ENCODE measurements around the gene PALB2. TPM values are rescaled to one million over a fixed set of nuclear protein-coding genes. Genes with fewer than 3 reads are reported as not detected.

PALB2 gene
- polyA plus RNA-seq, 1 experiment: 6.5 TPM

DNA sequence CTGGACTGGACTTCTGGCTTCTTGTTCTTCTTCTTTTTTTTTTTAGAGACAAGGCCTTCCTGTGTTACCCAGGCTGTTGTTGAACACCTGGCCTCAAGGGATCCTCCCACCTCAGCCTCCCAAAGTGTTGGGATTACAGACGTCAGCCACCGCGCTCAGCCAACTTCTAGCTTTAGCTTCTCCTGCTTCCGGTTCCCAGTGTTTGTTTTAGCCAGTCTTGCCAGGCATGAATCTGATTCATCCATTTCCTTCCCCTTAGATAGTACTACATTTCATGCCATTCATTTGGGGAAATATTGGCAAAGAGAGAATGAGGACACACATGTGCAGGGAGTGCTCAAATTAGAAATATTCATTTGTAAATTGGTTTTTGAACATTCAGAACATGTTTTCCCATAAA is 32.9 kb downstream of the PALB2 start:
- DNase-seq (ENCODE audit: low read depth, low spot score): peak; percentile 8
- ChIA-PET POLR2A (no interaction called here), CTCF (interaction anchor here (2.0 kb wide), 1 partner anchor 12 kb away, joined by 14 read pairs; the partner anchor contains the start of gene NDUFAB1)
- Histone ChIP-seq H3K27ac (ENCODE audit: low read depth, low read length) (peak overlapping the region; percentile 52), H3K27me3 (ENCODE audit: control insufficient read depth, insufficient read depth, low read length) (no peaks in the 10 kb centered on the region), H3K9me3 (ENCODE audit: control insufficient read depth, insufficient read depth, low read length) (no peaks in the 10 kb centered on the region), H3K4me3 (ENCODE audit: low read depth, low read length) (no peak overlapping the region)
- TF ChIP-seq CTCF (IDR thresholded peaks at IDR 0.05; ENCODE audit: low read depth, low read length): no peak

GRCh38 chr16:23607726-23608125 is 33.4 kb downstream of the PALB2 start:
- ChIA-PET POLR2A (no interaction called here), CTCF (interaction anchor here (2.0 kb wide), 1 partner anchor 11 kb away, joined by 14 read pairs; the partner anchor contains the start of gene NDUFAB1)
- DNase-seq (ENCODE audit: low read depth, low spot score): no peak
- Histone ChIP-seq H3K9me3 (ENCODE audit: control insufficient read depth, insufficient read depth, low read length) (no peaks in the 10 kb centered on the region), H3K27ac (ENCODE audit: low read depth, low read length) (peak overlapping the region; percentile 52), H3K27me3 (ENCODE audit: control insufficient read depth, insufficient read depth, low read length) (no peaks in the 10 kb centered on the region), H3K4me3 (ENCODE audit: low read depth, low read length) (no peak overlapping the region)
- no peak for TF ChIP-seq CTCF (IDR thresholded peaks at IDR 0.05; ENCODE audit: low read depth, low read length)

- no peaks in the 10 kb centered on the region for H3K27me3 ChIP-seq (ENCODE audit: control insufficient read depth, insufficient read depth, low read length)
- no peak for TF ChIP-seq CTCF (IDR thresholded peaks at IDR 0.05; ENCODE audit: low read depth, low read length)
- H3K4me3 ChIP-seq (ENCODE audit: low read depth, low read length): no peak overlapping the region
- CTCF ChIA-PET: interaction anchor here (0.6 to 2.1 kb wide), 27 partner anchors 8 to 1410 kb away, joined by 3 to 21 read pairs (median 4); partner anchors contain the start of genes EARS2 and UBFD1
- no peak for DNase-seq (ENCODE audit: low read depth, low spot score)
- H3K27ac ChIP-seq (ENCODE audit: low read depth, low read length): no peak overlapping the region
- no peaks in the 10 kb centered on the region for H3K9me3 ChIP-seq (ENCODE audit: control insufficient read depth, insufficient read depth, low read length)
- POLR2A ChIA-PET: no interaction called here
These were observed 43.9 kb downstream of the PALB2 start for GRCh38 chr16:23597003-23597756.

DNA sequence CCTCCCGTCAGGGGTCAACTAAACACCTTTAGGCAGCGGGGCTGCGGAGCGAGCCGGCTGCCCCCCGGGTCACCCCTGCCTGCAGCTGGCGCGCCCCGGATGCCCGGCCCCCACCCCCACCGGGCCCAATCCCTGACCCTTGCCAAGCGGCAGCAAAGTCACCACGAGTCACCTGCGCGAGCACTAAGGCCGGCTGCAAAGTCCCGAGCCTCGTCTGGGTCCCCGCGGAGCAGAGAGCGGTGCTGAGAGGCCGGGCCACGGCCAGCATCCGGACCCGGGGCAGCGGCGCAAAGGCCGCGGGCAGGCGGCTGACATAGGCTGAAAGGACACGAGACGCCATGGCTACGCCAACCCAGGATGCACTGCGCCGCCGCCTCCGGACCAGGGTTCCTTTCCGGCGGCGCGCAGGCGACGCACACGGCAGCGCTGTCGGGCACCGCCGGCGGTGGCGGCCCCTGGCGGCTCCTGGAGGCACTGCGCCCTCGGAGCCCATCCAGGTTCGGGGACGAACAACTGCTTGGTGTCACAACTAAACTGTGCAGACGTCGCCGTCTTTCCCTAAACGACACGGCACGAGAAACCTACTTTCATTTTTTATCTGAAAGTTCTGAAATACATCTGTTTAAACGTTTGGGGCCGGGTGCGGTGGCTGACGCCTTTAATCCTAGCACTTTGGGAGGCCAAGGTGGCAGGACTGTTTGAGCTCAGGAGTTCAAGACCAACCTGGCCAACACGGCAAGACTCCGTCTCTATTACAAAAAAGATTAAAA is 45.0 kb downstream of the PALB2 start, which contains the start of gene NDUFAB1:
Gene NDUFAB1 (minus strand): TSS at position 366 of the 770 bp plus-strand sequence. CDS start 26 bp downstream, at position 340.
- Histone ChIP-seq H3K4me3 (ENCODE audit: low read depth, low read length) (peak within 1 kb of the TSS; percentile 77), H3K27me3 (ENCODE audit: control insufficient read depth, insufficient read depth, low read length) (no peaks in the 10 kb centered on the region), H3K9me3 (ENCODE audit: control insufficient read depth, insufficient read depth, low read length) (no peaks in the 10 kb centered on the region), H3K27ac (ENCODE audit: low read depth, low read length) (peak within 1 kb of the TSS; percentile 21)
- ChIA-PET POLR2A (no interaction called here), CTCF (interaction anchor here (0.6 to 2.1 kb wide), 26 partner anchors 8 to 1409 kb away, joined by 3 to 21 read pairs (median 4); partner anchors contain the start of genes EARS2 and UBFD1)
- peak; percentile 48 for DNase-seq (ENCODE audit: low read depth, low spot score)
- TF ChIP-seq CTCF (IDR thresholded peaks at IDR 0.05; ENCODE audit: low read depth, low read length): peak; percentile 91

All from AG04450 (cell line).